GM13977 (cell line): ENCODE measurements around the gene ATP8A2.
"Not testable (repeated sequence)": the region's sequence is repeated elsewhere in the genome, so short reads cannot be mapped to it uniquely, and the experiment has no call there.

Experiments used
- DNase-seq: peaks from one replicate; pipeline ENCODE4 v3.0.0; 2012; ENCODE audit warnings: low spot score
- in situ Hi-C: fragments of 300-500 bp; cut with MboI; formaldehyde crosslinking; loops from one replicate; pipeline ENCODE4 v1.12.0; 2022; ENCODE audit warnings: low sequenced_read_pairs, low pct_unique_long_range_greater_than_20kb, mixed read lengths, inconsistent platforms; ENCODE audit not compliant: unreplicated experiment
- TF ChIP-seq, protein P1 (sequence below): IDR thresholded peaks from 2 replicates; pipeline ENCODE4 v1.5.1; 2012; ENCODE audit warnings: mild to moderate bottlenecking, control low read depth; ENCODE audit not compliant: insufficient read depth; ENCODE audit errors: extremely low read depth, missing control alignments

Gene ATP8A2

DNA sequence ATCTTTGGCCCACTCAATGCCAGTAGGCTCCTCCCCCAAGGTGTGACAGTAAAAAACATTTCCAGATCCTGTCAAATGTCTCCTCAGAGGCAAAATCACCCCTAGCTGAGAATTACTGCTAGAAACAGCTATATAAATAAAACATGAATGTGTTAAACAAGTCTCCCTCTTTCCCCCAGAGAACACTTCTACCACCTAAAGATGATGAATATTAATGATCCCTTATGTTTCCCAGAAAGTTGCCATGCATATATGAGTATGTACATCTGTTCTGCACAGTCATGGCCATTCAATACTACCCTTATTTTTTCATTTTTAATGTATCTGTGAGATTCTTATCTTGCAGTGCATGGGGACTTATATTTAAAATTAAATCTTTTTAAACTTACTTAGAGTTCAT, 450.0 kb downstream of the ATP8A2 start:
- in situ Hi-C loops: no loop called here
- no peak for DNase-seq
- TF ChIP-seq, protein P1, sequence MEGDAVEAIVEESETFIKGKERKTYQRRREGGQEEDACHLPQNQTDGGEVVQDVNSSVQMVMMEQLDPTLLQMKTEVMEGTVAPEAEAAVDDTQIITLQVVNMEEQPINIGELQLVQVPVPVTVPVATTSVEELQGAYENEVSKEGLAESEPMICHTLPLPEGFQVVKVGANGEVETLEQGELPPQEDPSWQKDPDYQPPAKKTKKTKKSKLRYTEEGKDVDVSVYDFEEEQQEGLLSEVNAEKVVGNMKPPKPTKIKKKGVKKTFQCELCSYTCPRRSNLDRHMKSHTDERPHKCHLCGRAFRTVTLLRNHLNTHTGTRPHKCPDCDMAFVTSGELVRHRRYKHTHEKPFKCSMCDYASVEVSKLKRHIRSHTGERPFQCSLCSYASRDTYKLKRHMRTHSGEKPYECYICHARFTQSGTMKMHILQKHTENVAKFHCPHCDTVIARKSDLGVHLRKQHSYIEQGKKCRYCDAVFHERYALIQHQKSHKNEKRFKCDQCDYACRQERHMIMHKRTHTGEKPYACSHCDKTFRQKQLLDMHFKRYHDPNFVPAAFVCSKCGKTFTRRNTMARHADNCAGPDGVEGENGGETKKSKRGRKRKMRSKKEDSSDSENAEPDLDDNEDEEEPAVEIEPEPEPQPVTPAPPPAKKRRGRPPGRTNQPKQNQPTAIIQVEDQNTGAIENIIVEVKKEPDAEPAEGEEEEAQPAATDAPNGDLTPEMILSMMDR: no peak

DNA sequence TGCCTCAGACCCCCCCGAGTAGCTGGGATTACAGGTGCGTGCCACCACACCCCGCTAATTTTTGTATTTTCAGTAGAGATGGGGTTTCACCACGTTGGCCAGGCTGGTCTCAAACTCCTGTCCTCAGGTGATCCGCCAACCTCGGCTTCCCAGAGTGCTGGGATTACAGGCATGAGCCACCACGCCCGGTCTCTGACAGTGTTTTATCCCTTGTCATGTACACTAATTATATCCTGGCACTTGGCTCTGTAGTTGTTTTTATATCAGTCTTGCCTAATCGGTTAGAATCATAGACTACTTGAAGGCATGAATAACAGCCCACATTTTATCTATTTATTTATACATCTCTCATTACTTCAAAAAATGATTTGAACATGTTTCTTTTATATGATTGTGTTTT, 455.4 kb downstream of the ATP8A2 start:
- in situ Hi-C loops, DNase-seq: not testable (repeated sequence)

DNA sequence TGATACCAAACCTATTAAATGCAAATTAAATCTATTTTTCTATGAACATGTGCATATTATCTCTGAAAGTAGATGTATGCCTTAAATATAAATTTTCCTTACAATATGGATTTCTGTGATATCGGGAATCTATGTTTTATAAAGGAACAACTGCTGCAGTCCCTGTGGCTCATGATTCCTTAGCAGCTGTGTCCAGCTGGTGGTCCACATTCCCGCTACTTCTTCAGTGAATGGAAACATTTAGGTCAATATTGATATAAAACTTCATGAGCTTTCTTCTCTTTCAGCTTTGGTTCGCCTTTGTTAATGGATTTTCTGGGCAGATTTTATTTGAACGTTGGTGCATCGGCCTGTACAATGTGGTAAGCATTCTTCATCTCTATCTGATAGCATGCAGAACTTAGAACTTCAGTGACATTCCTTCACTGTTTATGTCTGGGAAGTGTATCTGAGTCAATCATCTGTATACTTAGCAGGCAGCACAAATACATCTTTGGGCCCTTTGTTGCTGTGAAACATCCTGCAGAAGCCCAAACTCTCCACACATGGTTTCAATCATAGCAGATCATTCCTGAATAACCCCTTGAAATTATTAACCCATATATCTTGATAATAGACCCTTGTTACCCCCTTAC, 456.2 kb downstream of the ATP8A2 start:
- TF ChIP-seq, protein P1: no peak
- DNase-seq: no peak
- in situ Hi-C loops: no loop called here

DNA sequence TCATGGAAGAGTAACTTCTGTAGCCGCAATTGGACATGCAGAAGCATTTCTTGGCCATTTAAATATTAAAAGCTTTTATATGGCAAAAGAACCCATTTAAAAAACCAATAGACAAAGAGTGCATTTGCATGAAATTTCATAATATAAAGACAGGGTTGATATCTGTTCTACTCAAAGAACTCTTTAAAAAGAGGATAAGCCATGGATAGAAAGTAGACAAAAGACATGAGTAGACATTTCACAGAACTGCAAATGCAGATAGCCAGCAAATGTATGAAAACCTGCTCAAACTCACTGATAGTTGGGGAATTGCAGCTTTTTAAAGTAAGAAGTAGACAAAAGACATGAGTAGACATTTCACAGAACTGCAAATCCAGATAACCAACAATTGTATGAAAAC, 462.0 kb downstream of the ATP8A2 start:
- TF ChIP-seq, protein P1: no peak
- in situ Hi-C loops: no loop called here
- DNase-seq: no peak

DNA sequence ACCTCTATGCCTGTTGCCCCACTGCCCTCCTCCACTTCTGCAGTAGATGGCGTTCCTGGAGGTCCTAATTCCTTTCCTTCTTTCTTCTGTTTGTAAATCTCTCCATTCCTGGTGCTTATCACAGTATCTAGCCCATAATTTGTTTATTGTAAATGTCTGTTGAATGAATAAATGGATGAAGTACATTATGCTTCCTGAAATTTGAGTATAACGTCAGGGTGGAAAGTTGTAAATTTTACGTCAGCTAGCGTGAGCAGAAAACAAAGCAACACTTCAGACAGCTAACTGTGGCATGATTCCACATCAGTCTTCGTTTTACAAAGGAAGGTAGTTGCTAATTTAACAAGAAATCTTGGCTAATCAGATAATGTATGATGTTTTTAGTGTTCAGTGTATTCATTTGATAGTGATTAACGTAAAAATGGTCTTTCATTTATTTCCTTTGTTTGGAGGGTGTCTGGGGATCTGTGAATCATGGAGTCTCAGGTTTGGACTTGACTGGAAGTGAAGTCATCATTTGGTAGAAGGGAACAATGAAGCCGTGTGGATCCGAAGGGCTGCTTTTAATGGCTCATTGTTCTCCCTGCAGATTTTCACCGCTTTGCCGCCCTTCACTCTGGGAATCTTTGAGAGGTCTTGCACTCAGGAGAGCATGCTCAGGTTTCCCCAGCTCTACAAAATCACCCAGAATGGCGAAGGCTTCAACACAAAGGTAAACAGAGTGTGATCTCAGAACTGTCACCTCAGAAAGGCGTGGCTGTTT, 465.0 kb downstream of the ATP8A2 start:
- in situ Hi-C loops: no loop called here
- no peak for DNase-seq
- TF ChIP-seq, protein P1: no peak

DNA sequence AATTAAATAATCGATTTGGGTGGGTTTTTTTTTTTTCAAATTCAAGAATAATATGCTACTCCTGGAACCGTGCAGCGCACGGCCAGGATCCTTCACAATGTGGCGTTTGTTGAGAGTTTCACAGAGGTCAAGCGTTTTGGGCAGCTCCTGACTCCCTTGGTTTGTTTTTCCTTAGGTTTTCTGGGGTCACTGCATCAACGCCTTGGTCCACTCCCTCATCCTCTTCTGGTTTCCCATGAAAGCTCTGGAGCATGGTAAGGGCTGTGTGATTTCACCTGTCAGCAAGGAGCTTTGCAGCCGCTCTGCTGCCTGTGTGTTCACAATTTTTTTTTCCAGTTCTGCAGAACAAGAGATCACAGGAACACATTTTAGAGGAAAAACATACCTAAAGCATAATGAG, 467.6 kb downstream of the ATP8A2 start:
- TF ChIP-seq, protein P1: no peak
- in situ Hi-C loops: no loop called here
- no peak for DNase-seq

DNA sequence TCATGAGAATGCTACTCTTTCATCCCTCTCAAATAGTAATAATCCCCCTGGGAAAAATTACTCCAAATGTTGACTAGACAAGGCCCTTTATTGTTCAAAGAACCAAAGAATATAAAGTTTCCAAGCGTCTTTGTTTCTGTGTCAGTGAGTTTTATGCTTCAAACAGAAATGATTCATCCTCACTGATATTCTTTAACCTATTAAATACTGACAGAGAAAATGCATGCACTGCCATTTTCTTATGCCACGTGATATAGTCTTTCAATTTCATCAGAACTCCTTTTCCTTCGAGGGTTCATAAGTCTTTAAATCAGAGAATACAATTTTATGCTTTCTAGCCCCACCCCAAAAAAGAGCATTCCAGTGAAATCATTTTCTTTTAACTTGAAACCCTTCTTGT, 468.5 kb downstream of the ATP8A2 start:
- TF ChIP-seq, protein P1: no peak
- in situ Hi-C loops: no loop called here
- no peak for DNase-seq
